ENCODE results near the gene DUSP19. TPM values are rescaled to one million over a fixed set of nuclear protein-coding genes. Genes with fewer than 3 reads are reported as not detected.

The DUSP19 gene
- total RNA-seq, 1 donor from 2014 or later = 11.4 TPM

DNA sequence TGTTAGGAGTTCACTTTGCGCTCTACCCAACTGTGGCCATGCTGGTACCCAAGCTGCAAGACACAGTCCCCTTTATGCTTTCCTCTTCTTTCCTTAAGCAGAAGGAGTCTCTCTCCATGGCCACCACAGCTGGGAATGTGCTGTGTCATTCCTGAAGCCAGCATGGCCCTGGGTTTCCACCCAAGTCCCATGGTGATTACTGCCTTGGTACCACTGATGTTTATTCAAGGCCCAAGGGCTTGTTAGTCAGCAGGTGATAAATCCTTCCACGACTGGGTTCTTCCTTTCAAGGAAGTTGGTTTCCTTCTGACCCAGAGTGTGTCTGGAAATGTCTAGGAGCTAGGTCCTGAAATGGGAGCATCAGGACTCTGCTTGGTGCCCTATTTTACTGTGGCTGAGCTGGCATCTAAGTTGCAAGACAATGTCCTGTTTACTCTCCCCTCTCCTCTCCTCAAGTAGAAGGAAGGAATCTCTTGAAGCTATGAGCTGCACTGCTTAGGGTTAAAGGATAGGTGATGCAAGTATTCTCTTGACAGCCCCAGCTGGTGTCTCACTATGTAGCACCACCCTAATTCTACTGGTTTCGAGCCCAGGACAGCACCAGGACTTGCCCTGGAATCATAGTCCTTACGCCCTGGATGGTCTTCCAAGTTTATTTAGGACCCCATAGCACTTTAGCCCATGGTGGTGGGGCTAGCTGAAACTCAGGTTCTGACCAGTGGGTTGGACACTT, 27.0 kb downstream of the DUSP19 start:
- no peaks in the 10 kb centered on the region for H3K9me3 ChIP-seq (replicated peaks)
- DNase-seq = no peak
- H3K36me3 ChIP-seq = no peaks in the 10 kb centered on the region

DNA sequence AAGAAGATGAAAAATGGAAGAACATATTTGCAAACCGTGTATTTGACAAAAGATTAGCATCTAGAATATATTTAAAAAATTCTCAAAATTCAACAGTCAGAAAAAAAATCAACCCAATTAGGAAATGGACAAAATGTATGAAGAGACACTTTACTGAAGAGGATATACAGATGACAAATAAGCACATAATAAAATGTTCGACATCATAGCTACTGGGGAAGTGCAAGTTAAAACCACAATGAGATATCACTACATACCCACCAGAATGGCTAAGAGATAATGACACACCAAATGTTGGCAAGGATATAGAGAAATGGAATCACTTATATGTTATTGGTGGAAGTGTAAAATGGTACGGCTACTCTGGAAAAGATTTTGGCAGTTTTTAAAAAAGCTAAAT, 34.0 kb downstream of the DUSP19 start:
- intact Hi-C loops (cut with micrococcal nuclease) = no loop called here

More for the DNA sequence above, 27.0 kb downstream of the DUSP19 start:
- intact Hi-C loops (cut with micrococcal nuclease) = no loop called here
- TF ChIP-seq, protein P1, sequence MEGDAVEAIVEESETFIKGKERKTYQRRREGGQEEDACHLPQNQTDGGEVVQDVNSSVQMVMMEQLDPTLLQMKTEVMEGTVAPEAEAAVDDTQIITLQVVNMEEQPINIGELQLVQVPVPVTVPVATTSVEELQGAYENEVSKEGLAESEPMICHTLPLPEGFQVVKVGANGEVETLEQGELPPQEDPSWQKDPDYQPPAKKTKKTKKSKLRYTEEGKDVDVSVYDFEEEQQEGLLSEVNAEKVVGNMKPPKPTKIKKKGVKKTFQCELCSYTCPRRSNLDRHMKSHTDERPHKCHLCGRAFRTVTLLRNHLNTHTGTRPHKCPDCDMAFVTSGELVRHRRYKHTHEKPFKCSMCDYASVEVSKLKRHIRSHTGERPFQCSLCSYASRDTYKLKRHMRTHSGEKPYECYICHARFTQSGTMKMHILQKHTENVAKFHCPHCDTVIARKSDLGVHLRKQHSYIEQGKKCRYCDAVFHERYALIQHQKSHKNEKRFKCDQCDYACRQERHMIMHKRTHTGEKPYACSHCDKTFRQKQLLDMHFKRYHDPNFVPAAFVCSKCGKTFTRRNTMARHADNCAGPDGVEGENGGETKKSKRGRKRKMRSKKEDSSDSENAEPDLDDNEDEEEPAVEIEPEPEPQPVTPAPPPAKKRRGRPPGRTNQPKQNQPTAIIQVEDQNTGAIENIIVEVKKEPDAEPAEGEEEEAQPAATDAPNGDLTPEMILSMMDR (IDR thresholded peaks at IDR 0.05; ENCODE audit: borderline replicate concordance) = no peak
- Histone ChIP-seq H3K27me3 (ENCODE audit: low read depth) (no peaks in the 10 kb centered on the region), H3K4me1 (no peaks in the 10 kb centered on the region), H3K27ac (replicated peaks) (no peak overlapping the region), H3K4me3 (no peak overlapping the region)

DNA sequence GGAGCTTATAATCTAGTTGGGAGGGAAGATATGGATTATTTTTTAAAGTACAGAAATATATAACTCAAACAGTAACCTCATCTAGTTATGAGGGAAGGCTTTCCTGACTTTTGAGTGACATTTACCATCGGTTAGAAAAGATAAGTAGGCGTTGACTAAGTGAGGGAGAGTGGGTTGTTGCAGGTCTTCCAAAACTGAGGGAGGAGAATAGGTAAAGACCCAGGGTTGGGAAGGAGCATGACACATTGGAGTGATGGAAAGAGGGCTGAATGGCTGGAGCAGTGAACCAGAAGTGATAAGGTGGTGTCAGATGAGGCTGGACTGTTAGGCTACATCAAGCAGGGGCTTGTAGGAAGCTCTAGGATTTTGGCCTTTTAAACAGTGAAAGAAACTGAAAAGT, 35.1 kb downstream of the DUSP19 start:
- Histone ChIP-seq H3K4me1 (no peaks in the 10 kb centered on the region), H3K36me3 (no peaks in the 10 kb centered on the region), H3K27ac (replicated peaks) (no peak overlapping the region), H3K27me3 (ENCODE audit: low read depth) (no peaks in the 10 kb centered on the region), H3K9me3 (replicated peaks) (no peaks in the 10 kb centered on the region), H3K4me3 (no peak overlapping the region)
- TF ChIP-seq, protein P1 (IDR thresholded peaks at IDR 0.05; ENCODE audit: borderline replicate concordance) = no peak
- DNase-seq = no peak
- intact Hi-C loops (cut with micrococcal nuclease) = no loop called here

More for the DNA sequence above, 34.0 kb downstream of the DUSP19 start:
- no peak overlapping the region for H3K4me3 ChIP-seq
- TF ChIP-seq, protein P1 (IDR thresholded peaks at IDR 0.05; ENCODE audit: borderline replicate concordance) = no peak
- no peak for DNase-seq
- H3K9me3 ChIP-seq (replicated peaks) = no peaks in the 10 kb centered on the region
- no peak overlapping the region for H3K27ac ChIP-seq (replicated peaks)
- H3K36me3 ChIP-seq = no peaks in the 10 kb centered on the region
- no peaks in the 10 kb centered on the region for H3K4me1 ChIP-seq
- no peaks in the 10 kb centered on the region for H3K27me3 ChIP-seq (ENCODE audit: low read depth)

DNA sequence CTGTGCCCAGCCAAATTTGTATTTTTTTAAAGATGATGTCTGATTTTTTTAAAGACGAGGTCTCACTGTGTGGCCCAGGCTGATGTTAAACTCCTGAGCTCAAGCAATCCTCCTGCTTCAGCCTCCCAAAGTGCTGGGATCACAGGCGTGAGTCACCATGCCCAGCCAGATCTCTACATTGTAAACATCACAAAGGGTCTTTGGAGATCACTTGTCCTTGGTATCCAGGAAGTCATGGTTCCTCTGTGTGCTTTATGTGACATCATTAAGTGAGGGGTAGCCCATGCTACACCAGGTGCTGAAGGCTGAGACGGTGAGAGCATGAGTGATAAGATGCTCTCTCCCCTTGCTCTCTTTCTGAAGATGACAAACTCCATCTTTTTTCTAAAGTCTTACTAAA, 38.7 kb downstream of the DUSP19 start:
- intact Hi-C loops (cut with micrococcal nuclease) = no loop called here
- H3K27ac ChIP-seq (replicated peaks) = no peak overlapping the region
- H3K9me3 ChIP-seq (replicated peaks) = no peaks in the 10 kb centered on the region
- H3K4me3 ChIP-seq = no peak overlapping the region
- no peak for DNase-seq
- TF ChIP-seq, protein P1 (IDR thresholded peaks at IDR 0.05; ENCODE audit: borderline replicate concordance) = no peak
- no peaks in the 10 kb centered on the region for H3K27me3 ChIP-seq (ENCODE audit: low read depth)
- H3K4me1 ChIP-seq = no peaks in the 10 kb centered on the region
- H3K36me3 ChIP-seq = no peaks in the 10 kb centered on the region

DNA sequence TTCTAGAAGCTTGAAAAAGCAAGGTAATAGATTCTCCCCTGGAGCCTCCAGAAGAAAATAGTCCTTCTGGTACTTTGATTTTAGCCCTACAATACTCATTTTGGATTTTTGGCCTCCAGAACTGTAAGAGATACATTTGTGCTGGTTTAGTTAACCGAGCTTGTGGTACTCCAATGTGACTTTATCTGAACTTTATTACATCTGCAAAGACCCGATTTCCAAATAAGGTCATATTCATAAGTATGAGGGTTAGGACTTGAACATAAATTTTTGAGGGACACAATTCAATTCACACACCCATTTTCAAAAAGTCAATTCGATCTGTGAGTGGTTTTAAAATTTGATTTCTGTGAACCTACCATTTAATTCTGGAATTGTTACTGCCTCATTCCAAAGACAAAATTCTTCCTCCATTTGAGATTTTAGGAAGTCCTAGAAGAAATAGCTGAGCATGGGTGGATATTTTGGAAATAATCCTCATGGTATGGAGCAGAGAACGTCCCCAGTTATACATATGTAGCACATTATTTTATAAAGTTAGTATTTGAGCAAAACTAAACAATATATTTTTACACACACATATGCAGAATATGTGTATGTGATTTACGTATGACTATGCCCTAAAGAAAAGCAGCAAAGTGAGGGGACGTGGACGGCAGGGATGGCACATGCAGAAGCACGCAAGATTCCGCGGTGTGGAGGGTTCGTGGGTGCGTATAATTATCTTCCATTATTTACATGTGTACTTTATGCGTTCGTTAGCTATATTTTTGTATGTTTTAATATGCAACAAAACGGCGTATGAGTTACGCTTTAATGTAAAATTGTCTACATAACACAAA, 44.8 kb downstream of the DUSP19 start:
- intact Hi-C loops (cut with micrococcal nuclease) = no loop called here
- peak overlapping the region; percentile 84 for H3K27ac ChIP-seq (replicated peaks)

More for the DNA sequence above, 44.8 kb downstream of the DUSP19 start:
- TF ChIP-seq, protein P1 (IDR thresholded peaks at IDR 0.05; ENCODE audit: borderline replicate concordance) = no peak
- Histone ChIP-seq H3K4me1 (peaks cover 24% of the 10 kb centered on the region), H3K9me3 (replicated peaks) (no peaks in the 10 kb centered on the region), H3K4me3 (peak overlapping the region; percentile 87), H3K27me3 (ENCODE audit: low read depth) (no peaks in the 10 kb centered on the region), H3K36me3 (peaks cover 2% of the 10 kb centered on the region)
- no peak for DNase-seq
